ENCODE data around the gene CDH6.
"Not testable (repeated sequence)": the region's sequence is repeated elsewhere in the genome, so short reads cannot be mapped to it uniquely, and the experiment has no call there.

Gene CDH6

DNA sequence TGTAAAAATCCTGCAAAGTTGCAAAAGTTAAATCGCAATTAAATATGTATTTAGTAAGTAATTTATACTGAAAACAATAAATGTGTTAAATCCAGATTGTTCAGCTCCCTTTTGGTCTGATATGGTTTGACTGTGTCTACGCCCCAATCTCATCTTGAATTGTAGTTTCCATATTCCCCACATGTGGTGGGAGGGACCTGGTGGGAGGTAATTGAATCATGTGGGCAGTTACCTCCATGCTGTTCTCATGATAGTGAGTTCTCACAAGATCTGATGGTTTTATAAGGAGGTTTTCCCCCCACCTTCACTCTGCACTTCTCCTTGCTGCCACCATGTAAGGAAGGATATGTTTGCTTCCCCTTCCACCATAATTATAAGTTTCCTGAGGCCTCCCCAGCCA is 140.0 kb downstream of the CDH6 start:
- no peak for DNase-seq

DNA sequence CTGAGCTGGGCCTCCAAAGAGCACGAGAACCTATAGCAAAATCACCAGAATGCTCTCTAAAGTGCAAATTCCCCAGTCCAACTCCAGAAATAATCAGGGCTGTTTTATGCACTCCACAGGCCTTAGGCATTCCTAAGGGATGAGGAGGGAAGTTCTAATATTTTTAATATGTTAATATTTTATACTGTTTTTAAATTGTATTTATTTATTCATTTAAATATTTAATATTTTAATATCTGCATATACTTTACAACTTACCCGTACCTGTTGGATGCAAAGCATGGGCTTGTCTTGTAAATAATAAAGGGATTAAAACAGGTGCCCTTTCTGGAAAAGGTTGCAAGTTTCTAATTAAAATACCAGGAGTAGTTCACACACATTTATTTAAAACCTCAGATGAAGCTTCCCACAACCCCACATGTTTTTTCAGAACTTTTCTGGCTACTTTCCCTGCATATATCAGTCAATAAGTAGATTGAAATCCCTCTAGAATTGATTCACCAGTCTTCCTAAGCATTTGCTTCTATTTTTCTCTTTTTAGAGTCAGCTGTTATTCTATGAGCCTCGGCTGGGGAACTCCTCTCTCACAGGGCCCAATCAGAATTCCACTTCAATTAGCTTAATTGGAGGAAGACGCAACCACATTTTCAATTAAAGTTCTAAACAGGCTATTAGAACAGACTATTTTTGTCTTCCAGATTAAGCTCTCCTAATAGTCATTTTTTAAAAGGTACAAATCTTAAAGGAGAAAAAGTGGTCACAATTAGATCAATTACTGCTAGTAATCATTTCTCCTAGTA is 140.8 kb downstream of the CDH6 start:
- no peak for DNase-seq

DNA sequence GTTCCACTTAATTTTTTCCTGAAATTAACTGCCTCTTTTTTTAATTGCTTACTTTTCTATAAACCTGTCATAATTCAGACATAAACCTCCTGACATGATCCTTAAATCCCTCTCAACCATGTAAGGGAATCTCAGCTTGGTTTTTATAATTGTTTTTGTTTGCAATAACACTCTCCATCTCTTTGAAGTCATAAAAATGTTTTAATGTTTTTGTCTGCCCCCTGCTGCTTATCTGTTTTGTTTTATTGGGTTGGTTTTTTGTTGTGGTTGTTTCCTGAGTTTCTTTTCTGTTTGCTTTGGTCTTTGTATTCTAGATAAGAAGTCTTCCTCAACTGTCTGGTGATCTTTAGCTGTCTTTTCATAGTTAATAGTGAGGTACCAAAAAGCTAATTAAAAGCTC is 142.0 kb downstream of the CDH6 start:
- DNase-seq: no peak

DNA sequence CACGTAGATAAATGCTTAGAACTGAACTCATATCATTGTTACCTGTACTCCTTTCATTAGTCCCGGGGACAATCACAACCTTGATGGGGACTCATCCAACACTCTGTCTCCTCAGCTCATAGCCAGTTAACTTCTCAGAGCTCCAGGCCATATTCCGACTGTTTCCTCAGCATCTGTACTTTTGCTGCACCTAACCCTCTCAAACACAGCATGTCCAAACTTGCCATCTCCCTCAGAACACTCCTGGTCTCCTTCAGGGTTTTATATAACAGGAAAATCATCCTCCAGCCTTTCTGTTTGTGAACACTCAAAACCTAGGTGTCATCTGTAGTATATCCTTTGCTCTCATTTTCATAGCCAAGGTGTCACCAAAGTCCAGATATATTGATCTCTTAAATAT is 150.5 kb downstream of the CDH6 start:
- no peak for DNase-seq

DNA sequence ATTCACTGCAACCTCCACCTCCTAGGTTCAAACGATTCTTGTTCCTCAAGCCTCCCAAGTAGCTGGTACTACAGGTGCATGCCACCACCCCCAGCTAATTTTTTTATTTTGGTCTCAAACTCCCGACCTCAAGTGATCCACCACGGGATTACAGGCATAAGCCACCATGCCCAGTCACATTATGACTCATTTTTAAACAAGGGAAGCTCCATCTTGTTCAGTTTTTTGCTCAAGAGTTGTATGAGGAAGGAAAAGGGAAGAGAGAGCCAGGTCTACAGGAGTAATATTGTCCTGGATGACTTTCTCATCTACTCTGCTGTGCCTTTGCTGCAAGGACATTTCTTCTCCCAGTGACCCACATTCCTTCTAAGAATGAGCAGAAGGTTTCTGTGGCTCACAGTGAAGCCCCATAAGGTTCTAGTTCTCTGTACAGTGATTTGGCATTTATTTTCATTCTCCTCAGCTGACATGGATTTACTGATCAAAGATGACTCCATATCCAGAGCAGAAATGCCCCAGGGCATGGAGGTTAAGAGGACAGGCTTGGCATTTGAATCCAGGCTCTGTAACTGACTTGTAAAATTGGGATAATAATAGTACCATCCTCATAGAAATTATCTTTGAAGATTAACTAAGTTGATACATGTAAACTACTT is 153.5 kb downstream of the CDH6 start:
- DNase-seq: no peak

DNA sequence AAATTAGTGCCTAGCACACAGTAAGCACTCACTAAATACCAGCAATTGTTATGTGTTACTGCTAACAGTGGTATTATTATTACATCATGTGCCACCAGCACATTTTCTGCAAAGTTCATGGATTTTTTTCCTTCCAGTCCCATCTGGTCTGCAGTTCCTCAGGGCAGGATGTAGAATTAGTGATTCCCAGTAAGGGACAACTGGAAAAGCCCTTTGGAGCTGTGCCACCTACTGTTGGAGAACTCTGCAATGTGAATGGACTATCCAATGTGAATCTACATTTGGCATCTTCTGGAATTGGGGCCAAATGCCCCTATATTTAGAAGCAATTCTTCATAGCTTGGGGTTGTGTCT is 154.0 kb downstream of the CDH6 start:
- DNase-seq: no peak

DNA sequence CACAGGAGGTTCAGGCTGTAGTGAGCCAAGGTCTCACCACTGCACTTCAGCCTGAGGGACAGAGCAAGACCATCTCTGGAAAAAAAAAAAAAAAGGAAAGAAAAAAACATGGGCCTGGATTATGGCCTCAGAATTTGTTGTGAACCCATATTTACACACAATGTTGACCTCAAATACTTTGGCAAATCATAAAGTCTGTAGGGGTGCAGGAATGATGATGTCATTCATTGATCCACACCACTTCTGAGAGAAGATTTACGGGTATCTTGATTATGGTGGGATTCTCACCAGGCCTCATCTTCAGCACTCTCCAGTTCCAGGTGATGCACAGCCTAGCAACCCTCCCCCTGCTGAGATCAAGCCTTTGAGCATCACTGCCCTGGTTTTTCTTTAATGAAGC is 156.9 kb downstream of the CDH6 start:
- no peak for DNase-seq

DNA sequence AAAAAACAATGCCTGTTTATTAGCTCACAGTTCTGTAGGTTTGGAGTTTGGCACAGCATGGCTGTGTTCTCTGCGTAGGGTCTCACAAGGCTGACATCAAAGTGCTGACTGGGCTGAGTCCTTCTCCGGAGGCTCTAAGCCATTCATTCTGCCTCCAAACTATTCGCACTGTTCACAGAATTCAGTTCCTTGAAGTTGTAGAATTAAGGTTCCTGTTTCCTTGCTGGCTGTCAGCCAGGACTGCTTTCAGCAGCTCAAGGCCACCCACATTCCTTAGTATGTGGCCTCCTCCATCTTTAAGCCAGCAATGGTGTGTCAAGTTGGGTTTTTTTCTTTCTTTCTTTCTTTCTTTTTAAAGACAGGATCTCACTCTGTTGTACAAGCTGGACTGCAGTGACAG is 161.9 kb downstream of the CDH6 start:
- DNase-seq: no peak

DNA sequence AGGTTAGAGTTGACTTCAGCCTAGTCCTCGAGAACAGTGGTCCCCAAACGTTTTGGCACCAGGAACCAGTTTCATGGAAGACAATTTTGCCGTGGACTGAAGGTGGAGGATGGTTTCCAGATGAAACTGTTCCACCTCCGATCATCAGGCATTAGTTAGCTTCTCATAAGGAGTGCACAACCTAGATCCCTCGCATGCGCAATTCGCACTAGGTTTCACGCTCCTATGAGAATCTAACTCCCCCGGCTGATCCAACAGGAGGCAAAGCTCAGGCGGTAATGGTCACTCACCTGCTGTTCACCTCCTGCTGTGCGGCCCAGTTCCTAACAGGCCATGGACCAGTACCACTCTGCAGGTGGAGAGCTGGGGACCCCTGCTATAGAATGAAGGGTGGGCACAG is 163.6 kb downstream of the CDH6 start:
- no peak for DNase-seq

DNA sequence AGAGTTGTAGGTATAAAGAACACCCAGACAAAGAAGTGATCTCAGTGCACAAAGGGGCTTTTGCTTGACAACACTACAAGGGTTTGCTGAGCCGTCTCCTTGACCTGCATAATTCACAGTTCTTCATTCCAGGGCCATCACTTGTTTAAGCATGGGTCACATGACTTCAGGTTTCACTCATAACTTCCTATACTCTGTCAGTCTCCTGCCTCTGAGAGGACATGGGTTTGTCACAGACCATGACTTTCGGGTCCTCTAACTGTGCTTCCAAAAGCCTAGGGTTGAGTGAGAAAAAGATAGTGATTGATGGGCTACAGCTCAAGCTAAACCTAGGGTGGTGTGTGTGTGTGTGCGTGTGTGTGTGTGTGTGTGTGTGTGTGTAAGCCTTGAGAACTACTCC is 166.4 kb downstream of the CDH6 start:
- DNase-seq: no peak

DNA sequence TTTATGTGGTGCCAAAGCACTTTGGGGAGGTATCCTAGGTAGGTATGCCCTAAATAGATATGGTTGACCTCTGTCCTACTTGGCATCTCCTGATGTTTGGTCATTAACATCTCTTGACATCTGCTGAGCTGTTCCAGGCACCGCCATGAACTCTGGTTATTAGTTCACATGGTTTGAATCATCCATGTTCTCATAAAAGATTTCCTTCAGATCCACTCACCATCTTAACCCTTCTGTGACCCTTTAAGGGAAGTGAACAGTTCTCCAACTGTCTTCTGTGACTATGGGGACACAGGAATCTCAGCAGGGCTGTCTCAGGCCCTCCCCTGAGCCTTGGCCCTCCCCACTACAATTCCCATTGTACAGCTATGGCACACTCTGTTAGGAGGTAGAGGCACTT is 167.7 kb downstream of the CDH6 start:
- no peak for DNase-seq

DNA sequence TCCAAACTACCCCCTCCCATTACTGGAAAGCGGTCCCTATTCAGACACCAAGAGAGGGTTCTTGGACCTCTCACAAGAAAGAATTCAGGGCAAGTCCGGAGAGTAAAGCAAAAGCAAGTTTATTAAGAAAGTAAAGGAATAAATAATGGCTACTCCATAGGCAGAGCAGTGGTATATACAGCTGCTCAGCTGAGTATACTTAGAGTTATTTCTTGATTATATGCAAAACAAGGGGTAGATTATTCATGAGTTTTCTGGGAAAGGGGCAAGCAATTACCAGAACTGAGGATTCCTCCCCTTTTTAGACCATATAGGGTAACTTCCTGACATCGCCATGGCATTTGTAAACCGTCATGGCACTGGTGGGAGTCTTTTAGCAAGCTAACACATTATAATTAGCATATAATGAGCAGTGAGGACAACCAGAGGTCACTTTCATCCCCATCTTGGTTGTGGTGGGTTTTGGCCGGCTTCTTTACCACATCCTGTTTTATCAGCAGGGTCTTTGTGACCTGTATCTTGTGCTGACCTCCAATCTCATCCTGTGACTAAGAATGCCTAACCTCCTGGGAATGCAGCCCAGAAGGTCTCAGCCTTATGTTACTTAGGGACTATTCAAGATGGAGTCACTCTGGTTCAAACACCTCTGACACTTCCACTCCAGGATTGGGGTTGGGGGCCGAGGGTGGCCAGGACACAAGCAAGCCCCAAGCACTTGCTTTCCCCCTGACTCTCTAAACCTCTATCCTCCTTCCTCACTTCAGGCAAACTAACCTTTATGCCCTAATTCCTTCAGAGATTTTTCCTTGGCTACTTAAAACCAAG is 168.4 kb downstream of the CDH6 start:
- DNase-seq: not testable (repeated sequence)

DNA sequence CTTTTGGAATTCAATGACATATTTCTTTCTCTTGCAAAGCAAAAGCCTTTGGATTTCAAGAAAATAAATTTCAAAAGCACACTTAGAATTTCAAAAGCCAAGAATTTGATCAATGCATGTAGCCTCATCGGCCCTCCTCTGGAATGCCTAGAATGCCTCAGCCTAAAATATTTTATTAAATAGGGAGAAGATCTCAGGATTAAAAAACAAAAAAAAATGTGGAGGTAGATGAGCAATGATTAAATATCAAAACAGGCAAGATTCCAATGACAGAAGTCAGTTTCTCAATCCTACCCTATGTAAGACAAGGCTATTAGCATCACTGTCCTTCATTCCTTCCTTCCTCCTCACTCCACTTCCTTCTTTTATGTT is 169.0 kb downstream of the CDH6 start:
- no peak for DNase-seq

DNA sequence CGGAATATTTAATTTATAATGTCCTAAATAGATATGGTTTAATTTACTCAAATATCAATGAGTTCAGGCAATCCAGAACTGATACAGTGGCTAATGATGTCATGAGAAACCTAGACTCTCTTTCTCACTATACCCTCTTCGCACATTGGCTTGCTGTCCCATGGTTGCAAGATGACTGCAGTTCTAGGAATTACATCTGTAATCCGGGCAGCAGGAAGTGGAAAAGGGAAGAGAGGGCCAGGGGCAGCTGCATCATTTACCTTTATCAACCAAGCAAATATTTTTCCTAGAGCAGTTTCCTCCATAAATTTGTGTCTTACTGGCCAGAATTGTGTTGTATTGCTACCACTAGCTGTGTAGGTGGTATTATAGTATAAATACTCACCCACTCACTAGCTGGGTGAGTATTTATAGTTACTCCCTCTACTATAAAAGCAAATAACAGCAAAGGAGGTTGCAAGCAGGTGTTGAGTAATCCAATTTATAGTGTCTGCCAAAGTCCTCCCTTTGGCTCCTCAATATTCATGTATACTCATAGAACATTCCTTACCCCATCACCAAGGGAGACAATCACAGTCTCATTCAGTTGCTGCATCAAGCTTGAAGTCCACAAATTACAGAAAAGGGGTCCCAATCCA is 169.6 kb downstream of the CDH6 start:
- DNase-seq: no peak

DNA sequence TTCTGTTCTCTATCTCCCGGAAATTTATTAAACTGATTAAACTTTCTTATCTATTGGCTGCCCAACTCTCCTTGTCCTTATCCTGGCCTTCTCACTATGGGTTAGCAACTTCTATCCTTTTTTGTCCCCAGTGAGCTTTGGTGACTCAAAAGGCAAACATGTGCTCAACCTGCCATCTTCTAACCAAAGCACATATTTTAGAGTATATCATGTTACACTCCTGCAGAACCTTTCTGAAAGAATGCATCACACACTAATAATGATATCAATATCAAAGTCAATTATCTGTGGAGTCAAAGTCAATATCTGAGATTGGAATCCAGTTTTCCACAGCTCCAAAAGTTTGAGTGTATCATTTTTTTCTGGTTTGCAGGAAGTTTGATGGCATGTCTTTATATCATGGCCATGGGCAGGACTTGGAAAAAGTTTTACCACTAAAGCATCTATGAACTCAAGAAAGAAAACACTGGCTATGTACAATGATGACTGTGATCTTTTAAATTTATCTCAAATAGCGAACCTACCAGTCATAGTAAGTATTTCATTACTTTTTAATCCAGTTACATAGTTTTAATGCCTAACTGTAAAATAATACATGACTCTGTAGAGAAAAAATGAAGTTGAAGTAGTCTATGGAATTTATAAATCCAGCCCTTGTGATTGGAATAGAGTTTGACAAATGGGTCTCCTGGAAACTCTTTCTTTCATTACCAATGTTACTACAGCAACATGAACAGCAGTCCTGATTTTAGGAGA is 171.6 kb downstream of the CDH6 start:
- DNase-seq: no peak

DNA sequence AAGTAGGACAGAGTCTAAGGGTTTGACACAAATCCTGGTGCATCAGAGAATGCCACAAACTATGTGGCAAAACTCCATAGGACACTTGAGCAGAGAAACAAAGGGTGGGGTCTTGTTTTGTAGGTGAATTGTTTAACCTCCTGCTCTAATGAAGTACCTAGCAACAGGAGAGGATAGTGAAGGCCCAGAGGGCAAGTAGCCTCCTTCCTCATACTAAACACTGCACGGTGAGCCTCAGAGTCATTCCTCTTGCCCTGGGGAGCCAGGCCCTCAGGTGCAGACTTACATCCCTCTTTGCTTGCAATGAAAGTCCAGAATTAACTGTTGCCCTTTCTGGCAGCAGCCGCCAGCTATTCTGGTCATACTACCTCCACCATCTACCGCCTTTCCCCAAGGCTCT is 172.3 kb downstream of the CDH6 start:
- DNase-seq: no peak

DNA sequence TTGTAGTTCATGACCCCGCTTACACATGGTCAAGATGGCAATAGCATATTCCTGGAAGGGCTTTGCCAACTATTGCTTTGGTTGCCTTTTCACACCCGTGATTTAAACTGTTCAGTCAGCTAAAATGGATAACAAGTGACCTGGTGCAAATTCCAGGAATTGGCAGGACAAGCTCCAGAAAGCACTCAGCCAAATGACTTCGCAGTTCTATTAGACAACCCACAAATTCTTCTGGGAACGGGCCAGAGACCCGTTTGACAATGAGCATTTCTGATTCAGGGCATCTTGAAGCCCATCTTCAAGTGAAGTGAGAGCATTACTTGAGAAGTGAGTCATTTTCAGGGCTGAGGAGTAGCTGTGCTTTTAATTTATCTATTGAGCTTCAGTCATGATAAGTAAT is 173.5 kb downstream of the CDH6 start:
- DNase-seq: no peak

DNA sequence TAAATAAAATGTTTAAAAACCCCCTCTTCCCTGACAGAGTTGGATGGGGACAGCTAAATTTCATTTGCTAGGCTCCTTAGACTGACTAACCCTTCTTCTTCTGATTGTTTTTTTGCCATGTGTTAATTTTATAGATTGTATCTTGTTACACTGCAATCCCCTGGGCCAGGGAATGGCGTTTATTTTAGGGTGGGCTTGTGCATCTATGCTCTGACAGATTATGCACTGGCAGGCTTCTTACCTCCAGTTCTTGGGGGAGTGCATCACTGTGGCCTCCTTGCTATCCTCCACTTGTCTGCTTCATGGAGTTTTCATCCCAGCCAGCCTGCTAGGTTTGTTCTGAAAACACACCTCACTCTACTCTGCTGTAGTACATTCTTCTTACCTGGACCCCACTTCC is 178.6 kb downstream of the CDH6 start:
- no peak for DNase-seq

DNA sequence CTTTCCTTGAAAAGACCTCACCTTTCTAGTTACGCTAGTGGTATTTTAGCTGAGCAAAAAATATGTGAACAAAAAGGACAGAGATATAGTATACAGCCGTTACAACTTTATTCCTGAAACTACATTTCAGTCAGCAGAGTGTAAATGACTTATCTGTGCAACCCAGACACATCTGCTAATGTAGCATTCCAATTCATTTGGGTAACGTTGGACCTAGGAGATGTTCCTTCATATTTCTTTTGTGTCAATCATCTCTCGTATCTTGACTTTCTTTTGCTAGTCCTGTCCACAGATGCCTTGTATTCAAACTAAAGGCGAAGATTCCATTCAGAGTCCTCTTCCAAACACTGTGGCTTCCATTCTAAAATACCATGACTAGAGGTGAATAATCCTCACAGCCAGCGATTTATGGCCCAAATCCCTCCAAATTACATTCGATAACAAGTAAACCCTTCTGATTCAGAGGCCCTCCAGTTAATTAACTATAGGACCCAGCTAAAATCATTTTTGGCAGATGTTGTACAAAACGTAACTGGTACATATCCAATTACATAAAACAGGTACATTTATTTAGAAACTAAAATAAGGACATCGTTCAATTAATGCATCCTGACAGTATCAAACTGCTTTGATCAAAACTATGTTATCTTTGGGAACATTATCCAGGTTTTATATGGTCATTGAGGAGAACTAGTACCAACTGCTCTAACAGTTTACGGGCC is 182.7 kb downstream of the CDH6 start:
- no peak for DNase-seq

DNA sequence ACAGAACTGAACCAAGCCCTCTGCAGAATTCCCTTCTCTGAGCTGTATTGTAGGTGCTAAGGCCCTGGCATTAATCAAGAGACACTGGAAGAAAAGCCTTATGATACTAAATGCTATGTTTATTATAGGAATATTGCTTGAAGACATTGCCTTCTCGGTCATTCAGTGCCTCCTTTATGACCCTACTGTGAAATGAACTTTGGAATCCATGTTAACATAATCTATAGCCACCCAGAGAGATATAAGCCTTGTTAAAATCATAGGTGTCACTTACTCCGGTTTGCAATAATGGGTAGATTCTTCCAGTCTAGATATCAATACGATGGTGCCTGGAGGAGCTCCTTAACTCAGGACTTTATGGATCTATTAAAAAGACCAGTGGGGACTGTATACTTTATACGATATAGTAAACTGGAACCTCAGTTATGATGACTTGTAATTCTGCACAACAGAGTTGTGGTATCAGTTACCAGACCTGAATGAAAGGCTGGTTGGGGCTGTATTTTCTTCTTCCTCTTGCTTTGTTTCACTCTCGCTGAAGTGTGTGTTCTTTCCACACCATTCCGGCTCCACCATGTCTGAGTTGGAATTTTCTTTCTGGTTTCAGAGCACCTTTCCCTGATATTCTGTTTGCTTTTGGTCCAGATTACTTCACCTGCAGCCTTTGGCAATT is 183.9 kb downstream of the CDH6 start:
- DNase-seq: no peak

DNA sequence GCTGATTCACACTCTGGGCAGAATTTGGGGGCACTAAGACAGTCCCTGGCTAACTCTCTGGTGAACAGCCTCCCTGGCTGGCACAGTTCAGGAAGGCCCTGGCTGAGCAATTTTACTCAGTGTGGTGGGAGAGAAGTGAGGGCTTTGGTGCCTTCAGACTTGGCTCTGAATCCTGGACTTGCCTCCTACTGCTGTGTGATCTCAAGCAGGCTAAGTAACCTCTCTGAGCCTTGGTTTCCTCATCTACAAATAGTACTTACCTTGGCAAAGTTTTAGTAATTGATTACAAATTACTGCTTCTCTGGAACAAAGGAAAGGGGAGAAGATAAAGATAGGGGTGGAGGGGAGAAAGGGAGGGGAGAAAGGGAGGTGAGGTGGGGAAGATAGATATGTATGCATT is 184.7 kb downstream of the CDH6 start:
- no peak for DNase-seq
